Activated CD4-positive, alpha-beta T cell treated with anti-CD3 and anti-CD28 coated beads, Interleukin-2, amount 50 U/mL, for 4 hours (primary cell): Measurements from ENCODE around the gene ATXN10.

Source experiments
- DNase-seq, 2 experiments: peaks; one replicate each; pipeline ENCODE4 v3.0.0-alpha.2; 2020

Gene ATXN10

GRCh38 chr22:45866126-45866645, 194.6 kb downstream of the ATXN10 start:
- no peak for DNase-seq

DNA sequence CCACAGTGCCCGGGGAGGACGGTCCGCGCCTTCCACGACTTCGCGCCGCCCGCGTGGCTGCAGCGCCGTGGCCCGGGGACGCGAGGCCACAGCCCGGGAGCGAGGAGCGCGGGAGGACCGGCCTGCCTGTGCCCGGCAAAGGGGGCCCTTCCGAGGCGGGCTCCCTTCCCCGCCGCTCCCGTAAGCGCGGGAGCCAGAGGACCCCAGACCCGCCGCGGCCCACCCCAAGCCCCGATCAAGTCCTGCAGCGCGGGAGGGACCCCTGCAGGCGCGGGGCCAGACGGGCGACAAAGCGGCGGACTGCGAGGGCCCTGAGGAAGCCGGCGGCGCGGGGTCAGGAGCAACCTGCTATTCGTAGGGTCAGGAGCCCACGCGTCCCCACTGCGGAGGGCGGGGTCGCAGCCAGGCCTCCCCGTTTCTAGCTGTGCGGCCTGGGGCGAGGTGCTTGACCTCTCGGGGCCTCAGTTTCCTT, 195.0 kb downstream of the ATXN10 start:
- no peak for DNase-seq

DNA sequence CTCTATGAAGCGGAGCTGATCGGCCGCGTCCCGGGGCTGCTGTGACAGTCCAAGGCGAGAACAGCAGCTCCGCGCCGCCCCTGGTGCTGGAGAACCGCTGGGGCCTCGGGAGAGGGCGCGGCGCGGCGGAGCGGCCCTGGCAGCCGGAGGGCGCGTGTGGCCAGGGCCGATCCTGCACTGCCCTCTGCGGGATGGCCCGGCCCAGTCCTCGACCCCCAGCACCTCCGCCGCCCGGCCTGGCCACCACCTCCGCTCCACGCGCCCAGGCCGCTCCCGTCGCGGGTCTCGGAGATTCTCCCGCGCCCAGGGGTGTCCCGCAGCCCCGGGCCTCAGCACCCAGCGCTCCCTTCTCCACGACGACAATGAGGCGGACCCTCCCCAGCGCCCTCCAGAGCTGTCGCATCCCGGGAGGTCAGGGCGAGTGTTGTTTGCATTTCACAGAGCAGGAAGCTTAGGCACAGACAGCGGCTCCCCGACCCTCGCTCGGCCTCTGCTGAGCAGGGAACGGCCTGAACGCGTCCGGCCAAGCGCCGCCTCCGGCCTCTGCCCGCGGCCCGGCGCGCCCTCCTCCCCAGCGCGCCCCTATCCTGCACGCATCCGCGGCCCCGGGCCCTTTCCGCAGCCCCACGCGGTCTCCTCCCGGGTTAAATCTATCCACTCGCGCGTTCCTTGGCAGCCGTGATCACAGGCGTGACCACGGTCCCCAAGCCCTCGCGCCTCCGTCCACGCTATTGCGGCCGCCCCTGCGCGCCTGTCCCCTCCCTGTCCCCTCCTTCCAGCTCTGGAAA, 195.7 kb downstream of the ATXN10 start:
- DNase-seq: no peak

DNA sequence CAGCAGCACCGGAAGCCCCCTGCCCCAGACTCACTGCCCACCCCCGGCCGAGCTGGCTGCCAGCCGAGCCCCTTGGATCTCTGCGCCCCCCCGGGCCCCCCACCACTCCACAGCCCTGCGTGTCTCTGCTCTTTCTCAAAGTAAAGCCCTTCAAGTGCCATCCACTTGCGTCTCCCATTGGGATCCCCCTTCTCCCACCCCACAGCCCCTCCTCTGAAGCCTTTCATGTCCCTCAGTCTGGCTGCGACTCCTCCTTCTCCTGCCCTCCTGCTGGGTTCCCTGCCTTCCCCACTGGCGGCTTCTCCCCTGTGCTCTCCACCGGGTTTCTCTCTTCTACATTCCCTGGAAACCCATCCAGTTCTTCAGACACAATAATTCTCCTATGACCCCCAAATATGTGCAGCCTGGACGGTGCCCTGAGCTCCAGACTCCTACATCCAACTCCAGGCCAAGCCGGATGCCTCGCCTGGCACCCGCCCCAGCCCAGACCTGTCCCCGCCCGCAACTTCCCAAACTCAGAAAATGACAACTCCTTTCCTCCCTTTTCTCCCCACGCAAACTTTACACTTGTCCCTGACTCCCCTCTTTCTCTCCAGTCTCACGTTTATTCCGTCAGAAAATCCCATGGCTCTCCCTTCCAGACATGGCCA, 196.4 kb downstream of the ATXN10 start:
- DNase-seq: no peak

DNA sequence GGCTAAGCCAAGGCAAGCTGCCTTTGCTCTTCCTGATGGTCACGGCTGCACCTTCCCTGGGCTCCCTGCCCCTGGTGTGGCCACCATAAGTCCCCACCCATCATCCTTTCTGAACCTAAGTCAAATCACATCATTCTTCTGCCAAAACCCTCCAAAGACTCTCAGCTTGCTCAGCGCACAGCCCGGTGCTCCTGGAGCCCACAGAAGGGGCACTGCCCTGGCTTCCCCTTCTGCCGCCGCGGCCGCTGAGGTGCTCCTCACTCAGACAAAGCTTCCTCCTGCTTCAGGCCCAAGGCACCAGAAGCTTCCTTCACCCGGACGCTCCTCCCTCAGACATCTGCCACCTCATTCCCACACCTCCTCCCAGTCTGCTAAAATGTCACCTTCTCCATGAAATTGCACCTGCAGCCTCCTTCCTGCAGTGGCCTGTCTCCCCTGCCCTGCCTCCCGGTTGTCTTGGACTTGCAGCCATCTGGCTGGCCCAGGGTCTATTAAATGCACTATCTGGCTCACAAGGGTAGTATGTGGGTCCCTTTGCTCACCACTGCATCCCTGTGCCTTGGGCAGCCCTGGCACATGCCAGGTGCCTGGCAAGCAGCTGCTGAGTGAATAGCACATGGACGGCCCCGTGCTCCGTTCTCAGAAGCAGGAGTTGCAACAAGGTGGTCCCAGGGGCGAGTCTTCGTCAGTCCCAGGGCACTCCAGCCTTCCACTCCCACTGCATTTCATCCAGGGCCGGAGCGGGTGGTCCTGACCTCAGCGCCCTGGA, 197.1 kb downstream of the ATXN10 start:
- DNase-seq: no peak

GRCh38 chr22:45869340-45869847, 197.8 kb downstream of the ATXN10 start:
- no peak for DNase-seq

DNA sequence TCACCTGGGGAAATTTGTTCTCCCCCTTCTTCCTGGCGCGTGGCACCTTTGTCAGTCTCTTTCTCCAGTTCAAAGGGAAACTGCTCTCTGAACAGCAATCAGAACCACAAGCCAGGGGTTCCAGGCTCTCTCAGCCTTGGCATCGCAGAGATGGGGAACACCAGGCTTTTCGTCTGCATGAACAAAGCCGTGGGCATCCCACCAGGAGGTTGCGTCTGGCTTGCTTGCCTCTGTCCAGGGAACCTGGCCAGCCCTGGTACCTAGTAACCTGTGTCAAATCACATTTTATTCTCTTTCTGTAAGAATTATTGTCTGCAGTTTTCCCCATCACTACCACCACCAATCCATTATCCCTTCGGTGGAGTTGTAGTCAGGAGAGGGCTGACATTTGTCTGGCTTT, 198.4 kb downstream of the ATXN10 start:
- DNase-seq: no peak

GRCh38 chr22:45871721-45872120, 200.1 kb downstream of the ATXN10 start:
- no peak for DNase-seq

DNA sequence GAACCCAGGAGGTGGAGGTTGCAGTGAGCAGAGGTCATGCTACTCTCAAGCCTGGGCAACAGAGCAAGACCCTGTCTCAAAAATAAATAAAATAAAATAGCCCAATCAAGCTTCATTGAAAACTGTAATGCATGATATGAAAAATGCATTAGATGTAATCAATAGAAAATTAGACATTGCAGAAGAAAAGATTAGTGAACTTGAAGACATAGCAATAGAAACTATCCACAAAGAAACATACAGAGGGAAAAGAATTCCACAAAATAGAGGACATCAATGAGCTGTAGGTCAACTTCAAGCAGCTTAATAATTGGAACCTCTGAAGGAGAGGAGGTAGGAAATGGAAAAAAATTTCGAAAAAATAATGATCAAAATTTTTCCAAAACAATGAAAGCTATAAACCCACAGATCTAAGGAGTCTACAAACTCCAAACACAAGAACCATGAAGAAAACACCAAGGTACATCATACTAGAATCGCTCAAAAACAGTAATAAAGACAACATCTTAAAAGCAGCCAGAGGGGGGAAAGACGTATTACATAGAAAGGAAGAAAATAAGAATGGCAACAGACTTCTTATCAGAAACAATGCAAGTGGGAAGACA, 201.1 kb downstream of the ATXN10 start:
- no peak for DNase-seq

- DNase-seq: no peak
Measured at GRCh38 chr22:45876136-45877035, 204.8 kb downstream of the ATXN10 start.

DNA sequence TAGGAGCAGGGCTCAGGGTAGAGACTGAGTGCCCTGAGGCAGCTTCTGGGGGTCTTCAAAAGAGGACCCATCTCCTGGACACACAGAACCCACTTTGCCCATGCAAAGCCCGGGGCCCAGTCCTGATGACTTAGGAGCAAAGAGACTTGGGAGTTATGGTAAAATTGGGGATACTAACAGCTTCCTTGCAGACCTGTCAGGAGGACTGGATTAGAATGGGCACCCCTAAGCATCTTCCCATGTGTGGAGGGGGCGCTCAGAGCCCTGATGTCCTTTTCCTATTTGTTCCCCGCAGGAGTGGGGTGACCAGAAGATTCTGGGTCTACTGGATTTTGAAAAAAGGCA, 205.4 kb downstream of the ATXN10 start:
- DNase-seq: no peak

DNA sequence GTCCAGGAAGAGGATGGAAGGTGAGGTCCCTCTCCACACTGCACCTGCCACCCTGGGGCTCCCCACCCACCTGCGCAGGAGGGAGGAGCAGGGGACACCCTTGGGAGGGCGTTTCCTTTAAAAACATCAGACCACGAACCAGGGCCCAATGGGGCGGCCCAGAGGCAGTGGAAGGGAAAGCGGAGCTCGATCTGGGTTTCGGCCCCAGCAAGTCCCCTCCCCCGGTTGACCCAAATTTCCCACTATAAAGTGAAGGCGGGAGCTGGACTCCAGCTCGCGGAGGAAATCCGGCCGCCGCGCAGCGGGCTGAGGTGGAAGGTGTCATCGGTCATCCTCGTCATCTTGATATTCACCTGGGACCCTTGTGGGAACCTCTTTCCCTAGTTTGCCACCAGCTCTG, 206.0 kb downstream of the ATXN10 start:
- DNase-seq: no peak

GRCh38 chr22:45878051-45878781, 206.6 kb downstream of the ATXN10 start:
- DNase-seq: no peak

DNA sequence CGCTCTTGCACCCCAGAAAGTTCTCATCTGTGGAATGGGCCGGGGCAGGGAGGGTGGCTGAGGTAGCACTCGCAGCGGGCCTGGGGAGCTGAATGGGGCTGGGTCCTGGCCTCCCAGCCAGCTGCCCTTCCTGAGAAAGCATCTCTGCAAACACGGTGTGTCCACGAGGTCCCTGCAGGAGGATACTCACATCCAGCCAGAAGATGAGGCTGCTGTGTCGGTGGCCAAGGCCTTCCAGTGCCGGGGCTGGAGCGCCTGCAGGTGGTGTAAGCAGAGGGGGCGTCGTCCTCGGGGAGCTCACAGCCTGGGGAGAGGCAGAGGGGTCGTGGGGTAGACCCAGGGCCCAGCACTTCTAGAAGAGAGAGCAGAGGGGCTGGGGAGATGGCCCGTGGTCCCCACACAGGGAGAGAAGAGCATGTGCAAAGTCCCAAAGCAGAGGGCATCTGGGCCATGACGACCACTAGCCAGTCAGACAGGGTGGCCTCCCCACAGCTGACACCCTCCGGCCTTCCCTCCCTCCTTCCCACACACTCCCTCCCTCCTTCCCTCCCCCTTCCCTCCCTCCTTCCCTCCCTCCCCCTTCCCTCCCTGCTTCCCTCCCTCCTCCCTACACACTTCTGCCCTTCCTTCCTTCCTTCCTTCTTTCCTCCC, 207.4 kb downstream of the ATXN10 start:
- no peak for DNase-seq

- no peak for DNase-seq
Measured at GRCh38 chr22:45879552-45879949, 207.9 kb downstream of the ATXN10 start.

DNA sequence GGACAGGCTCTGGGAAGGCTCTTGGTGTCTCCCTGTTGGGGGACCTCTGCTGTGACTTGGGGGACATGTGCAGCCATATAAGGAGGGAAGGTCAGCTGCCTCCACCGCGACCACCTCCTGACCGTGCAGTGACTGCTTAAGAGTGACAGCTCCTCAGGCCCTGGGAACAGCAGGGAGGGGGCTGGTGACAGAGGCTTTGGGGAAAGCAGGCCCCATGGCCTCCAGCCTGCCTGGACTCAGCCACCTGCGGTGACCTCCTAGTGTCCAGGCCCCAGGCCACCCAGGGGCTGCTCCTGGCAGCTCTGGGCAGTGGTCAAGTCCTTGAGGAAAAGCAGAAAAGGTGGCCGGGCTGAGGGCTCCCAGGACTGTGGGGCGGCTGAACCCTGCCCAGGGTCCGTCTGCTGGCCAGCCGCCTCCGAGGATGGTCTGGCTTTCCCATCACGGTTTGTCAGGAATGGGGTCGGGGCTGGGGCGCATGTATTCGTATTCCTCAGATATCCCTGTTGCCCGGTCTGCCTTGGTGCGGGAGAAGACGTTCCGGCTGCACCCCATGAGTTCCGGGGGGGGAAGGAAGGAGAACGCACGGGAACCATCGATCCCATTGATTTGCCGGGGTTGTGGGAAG, 208.6 kb downstream of the ATXN10 start:
- DNase-seq: no peak

- no peak for DNase-seq
Measured at GRCh38 chr22:45880716-45881523, 209.3 kb downstream of the ATXN10 start.

- no peak for DNase-seq
Measured at GRCh38 chr22:45881524-45881875, 209.9 kb downstream of the ATXN10 start.
